NCI-H510A treated with DMSO at 0.1 percent for 48 hours (cell line): ENCODE results near the gene RHBG.

Experiments used
- DNase-seq: peaks from one replicate; lab custom pipeline; 2025; lab: John Stamatoyannopoulos, UW

Gene RHBG

DNA sequence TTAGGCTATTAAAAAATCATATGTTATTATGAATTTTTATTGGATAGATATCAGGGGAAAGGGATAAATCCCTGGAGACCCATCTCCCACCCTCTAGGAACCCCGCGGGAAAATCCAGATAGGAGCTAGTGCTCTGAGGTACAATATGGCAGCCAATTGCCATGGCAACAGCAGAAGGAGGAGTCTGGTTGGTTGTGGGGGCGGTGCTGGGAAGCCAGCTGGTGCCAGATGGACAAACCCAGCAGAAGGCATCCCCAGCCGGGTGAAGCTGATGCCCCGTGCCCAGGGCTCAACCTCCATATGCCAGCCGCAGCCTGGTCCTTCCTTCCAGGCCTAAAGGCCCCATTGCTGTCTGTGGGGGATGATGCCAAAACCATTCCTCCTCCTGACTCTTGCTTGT is 38.3 kb downstream of the RHBG start:
- no peak for DNase-seq

DNA sequence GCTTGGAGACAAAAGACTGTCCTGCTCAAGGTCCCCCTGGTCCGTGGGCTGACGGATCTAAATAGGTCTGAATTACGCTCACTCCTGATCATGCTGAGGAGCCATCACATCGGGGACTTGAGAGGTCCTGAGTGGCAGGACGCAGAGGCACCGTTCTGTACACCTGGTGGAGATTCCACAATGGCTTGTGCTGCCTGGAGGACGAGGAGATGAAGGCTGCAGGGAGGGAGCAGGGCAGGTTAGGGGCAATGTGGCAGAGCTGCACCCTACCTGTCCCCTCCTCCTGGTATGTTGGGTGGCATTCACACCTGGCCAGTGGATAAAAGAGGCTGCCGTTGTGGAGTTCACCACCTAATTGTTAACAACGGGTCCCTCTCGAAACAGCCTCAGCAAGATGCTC is 38.7 kb downstream of the RHBG start:
- no peak for DNase-seq

DNA sequence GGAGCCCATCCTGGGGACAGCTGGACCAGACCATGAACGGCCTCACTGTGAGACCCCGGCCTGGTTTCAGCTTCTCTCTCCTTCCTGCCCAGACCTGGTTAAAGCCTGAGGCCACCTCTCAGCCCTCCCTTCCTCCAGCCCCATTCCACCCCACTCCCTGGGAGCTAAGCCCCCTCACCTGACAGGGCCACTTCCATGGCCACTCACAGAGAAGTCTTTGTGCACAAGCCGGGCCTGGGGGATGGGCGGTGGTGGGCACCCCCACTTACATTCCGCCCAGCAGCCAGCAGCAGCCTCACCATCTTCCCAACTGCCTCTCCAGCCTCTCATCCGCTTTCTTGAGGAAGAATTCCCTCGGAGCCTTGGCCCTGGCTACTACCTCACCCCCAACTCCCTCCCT is 40.4 kb downstream of the RHBG start:
- no peak for DNase-seq

DNA sequence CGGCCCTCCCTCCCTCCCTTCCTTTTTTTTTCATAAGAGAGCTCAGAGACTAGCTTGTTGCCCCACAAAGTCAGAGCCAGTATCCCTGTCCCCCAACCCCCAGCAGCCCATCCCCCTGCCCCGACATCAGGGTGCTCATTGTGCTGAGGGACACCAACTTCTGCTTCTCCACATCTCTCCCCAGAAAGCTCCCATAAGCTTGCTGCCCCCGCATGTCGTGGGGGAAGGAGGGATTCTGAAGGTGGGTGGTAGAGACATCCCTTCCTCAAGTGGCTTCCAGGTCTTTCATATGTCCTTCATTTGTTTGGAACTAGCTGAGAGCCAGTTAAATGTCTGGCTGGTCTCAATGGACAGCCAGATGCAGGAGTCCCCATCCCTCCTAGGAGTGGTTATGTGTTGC is 41.2 kb downstream of the RHBG start:
- no peak for DNase-seq

DNA sequence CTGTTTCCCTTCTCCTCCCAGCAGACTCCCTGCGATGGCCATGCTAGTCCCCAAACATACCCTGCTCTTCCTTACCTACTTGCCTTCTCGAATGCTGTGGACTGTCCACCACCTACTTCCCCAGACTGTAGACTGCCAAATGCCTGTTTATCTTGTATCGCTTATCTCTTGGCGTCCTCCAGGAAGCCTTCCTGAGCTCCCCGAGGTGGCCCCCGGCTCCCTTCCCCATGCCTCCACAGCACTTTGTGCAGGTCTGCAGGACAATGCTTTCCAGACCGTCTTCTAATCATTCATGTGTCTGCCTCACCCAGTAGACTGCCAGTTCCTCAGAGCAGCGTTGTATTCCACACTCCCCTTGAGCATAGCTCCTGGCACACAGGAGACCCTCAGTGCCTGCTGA is 41.7 kb downstream of the RHBG start:
- DNase-seq: no peak

DNA sequence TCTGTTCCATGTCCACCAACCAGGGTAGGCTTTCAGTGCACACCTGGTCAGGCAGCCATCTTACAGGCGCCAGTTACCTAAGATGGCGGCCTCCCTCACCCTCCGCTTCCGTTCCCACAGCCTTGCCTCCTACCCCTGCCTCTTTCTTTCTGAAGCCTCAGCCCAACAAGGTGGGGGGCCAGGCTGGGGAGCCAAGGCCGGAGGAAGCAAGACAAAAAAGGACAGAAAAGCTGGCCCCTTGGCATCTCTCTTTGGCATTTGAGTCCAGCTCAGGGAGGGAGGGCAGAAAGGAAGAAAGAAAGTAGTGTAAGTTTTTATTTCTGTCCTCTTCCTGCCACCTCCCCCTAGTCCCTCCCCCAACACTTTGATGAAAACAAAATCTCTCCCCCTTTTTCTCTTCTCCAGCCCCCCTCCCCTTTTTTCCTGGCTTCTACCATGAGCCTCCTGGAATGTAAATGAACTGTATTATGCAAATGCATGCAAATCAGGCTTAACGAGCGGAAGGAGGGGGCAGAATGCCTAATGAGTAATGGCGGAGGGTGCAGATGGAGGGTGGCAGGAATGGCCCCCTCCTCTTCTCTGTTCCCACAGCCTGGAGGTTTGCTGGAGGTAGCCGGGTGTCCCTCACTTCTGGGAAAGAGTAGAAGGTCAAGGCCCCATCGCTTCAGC is 43.8 kb downstream of the RHBG start:
- DNase-seq: no peak

DNA sequence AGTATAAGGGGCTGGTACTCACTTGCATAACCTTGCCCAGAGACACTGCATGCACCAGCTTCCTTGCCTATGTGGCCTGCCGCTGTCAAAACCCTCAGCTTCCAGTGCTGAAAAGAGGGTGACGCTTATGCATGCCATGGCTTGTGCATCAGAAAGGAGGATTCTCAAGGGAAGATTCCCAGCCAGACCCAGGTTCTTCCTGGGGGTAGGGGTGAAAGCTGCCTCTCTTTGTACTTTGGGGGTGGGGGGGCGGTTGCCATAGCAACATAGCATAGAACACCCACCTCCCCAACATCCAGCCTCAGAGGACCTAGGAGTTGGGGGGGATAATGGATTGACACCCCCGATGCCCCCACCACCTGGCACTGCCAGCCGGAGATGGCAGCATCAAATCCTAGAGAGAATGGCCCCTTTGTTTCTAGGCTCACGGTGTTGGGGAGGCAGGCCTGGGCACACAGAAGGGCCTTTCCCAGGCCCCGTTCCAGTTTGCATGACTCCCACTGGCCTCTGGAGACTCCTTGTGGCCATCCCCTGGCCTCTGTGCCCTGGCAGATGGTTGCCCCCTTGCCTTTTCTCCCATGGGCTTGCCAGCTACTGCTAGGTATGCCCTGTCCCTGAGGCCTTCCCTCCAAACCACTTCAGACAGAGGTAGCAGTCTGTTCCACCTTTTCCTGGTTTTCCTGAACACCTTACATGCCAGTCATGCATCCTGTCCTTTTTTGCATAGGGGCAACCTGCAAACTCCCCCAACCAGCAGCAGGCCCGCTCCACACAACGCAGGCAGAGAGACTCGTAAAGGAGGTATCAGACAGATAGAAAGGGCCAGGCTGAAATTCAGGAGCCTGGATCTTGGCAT is 44.6 kb downstream of the RHBG start:
- no peak for DNase-seq

DNA sequence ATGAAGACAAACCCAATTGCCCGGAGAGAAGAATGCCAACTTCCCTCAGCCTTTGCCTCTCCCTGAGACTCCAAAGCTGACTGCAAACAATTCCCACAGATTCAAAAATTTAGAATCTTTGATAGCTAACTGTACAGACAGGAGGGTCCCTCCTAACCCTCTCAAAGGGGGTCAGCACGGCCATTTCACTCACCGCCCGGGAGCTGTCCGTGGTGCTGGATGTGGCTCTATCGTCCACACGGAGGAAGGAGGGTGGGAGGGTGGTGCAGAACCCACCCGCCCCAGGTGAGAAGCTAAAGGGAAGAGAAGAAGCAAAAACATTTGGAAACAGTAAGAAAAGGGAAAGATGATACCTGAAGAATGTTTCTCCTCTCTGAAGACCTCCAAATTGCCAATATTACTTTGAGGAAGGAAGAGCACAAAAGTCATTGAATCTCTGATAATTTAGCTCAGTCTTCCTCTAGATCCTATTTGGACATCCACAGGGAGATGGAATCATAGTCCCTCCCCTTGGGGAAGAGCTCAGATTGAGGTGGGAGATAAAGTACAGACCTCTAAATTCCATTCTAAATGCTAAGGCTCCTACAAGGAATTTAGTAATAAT is 45.6 kb downstream of the RHBG start:
- DNase-seq: no peak

DNA sequence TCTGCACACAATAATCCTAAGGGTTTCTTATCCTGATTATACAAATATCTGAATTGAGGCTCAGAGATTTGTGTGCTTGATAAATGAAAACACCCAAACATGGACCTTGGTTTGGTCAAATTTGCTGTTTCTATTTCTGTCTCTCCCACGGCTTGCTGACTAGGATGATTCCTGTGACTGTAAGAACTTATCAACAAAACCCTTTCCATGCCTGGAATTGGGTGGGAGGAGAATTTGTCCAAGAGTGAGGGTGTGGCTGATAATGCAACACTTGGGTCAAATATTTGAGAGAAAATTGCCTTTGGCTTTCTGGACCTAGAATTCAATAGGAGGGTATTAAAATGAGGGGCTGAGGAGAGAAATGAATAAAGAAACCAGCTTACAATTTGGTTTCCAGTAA is 48.0 kb downstream of the RHBG start:
- DNase-seq: no peak

DNA sequence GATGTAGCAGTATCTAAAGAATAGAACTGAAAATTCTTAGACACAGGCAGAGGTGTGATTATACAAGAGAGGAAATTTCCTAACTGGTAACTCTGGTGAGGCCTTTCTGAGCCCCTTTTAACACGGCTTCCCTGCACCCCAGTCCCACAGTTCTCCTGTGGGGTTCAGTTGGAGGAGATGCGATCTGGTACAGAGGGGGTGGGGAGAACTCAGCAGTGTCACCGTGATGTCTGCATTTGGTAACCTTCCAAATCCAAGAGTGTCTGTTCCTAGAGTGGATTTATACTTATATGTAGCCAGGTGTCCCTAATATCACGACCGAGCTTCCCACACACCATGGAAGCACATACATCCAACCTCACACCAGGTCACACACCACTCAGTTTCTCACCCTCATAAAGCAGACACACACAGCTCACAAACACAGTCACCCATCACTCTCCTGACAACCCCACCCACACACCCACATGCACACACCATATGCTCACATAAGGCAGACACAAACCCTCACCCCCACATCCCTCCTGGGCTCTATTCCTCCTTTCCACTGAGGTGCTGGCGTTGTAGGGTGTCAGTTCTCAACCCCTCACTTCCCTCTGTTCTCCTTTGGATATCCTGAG is 48.5 kb downstream of the RHBG start:
- no peak for DNase-seq

DNA sequence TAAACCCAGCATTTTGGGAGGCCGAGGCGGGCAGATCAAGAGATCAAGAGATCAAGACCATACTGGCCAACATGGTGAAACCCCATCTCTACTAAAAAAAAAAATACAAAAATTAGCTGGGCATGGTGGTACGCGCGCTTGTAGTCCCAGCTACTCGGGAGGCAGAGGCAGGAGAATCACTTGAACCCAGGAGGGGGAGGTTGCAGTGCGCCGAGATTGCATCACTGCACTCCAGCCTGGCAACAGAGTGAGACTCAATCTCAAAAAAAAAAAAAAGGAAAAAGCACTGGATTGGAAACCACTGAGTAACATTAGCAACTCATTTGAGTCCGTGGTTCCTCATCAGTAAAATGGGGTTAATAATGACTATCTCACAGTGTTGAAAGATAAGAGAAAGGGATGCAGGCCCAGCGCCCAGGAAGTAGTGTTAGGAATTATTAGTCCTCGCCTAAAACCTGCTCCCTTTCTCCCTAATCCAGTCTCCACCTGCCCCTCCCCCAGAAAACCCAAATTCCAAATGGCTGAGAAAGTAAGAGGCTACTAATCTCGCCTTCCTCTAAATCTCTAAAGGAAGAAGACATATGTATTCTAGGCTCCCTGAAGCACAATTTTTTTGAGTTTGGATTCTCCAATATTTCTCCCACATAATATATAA is 49.5 kb downstream of the RHBG start:
- DNase-seq: no peak

DNA sequence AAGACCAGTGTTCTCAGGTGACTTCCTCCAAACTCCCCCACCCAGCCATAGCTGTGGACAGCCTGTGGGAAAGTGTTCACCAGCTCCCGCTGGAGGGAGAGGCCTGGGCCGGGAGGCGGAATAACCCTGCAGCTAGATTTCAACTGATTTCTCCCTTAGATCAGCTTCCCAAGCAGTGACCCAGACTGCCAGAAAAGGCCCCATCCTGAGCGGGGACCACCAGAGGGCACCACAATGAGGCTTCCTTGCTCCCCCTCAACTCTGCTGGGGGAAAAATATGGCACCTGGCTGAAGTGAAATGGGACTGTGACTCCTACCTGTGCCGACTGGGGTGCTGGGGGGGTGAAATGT is 50.8 kb downstream of the RHBG start:
- DNase-seq: no peak

DNA sequence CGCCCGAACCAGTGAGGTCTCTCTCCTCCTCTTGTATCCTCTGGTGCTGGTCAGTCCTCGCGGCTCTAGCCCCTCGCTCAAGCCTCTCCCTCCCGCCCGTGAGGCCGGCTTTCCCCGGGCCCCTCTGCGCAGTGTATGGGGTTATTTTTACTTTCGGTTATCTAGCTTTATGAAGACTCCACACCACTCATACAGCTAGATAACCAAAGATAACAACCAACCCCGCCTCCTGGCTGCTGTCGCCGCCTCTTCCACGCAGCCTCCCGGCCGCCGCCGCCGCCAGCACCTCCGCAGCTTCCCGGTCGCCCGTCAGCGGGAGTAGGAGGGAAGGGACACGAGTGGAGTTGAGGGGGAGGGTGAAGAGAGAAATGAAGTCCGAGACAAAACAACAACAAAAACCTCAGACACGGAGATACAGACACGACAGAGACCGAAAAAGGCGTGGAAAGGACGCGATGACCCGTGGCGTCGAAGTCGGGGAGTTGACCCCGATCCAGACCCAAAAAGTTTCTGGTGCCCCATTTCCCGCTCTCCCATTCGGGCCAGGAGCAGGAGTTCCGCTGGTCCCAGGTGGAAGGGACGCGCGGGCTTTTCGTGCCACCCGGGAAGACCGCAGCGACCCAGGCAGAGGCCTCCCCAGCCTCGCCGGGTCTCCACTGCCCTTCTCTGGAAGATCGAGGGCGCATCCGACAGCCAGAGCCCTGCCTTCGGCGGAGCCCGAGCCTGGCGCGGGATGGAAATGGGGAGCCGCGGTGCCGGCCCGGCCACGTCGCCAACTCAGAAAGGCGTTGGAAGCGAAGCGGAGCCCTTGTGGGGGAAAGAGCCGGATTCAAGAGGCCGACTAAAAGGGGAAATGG is 51.4 kb downstream of the RHBG start:
- DNase-seq: peak; percentile 31

DNA sequence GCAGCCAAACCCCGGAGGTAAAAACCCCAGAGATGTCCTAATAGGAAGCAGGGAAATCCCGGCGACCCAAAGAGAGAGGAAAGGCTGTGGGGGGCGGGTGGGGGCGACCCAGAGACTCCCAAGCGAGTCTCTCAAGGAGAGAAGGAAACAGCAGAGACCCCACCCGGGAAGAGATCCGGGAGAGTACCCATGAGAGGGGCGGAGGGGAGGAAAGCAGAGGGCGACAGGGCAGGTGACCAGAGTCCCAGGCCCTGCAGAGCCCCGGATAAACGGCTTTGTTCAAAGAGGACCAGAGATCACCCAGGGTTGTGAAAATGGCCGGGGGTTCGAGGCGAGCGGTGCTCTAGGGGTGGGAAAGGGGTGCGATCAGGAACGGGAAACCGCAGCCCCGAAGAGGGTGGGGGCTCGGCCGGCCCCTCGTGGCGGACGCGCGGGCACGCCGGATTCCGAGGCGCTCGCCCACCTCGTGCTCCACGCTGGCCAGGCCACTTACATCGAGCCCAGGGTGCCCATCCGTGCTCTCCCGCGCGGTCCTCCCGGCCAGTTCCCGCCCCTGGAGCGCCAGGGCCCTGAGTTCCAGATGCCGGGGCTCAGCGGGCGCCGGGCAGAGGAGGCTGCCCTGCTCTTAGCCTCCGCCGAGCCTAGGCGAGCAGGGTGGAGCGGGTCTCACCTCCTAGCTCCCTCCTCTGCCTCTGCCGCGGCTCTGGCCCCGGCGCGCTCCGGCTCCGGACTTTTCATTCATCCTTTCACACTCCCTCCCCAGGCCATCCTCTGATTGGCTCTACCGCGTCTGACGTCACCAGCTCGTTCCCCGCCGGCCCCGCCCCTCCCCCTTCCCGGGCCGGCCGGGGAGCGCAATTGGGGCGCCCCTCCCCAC is 52.3 kb downstream of the RHBG start:
- peak; percentile 97 for DNase-seq

DNA sequence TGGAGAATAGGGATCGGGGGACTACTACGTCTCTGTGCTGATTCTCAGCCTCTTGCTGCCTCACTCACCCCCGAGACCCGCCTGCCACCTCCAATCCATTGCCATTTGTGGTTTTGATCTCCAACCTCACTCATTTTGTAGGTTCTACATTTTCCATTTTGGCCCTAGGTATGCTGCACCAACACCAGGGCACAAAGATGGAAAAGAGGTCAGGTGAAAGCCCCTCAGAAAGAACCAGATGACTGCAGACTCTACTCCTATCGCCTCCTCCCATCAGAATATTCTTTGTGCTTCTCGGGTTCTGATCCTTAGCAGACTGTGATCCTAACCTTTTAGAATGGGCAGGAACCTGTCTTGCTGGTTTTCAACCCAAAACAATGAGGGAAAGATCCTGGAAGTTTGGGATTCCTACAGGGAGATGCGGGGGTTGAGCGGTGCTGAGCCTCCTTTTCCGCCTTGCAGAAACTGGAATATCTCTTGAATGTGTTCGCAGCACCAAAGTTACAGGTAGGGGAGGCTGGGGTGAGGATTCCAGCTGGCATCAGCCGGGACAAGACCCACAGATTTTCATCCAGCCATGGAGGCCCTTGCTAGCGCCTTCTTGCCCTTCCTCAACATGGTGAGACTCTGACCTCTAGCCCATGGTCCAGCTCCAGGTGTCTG is 53.1 kb downstream of the RHBG start:
- DNase-seq: no peak

DNA sequence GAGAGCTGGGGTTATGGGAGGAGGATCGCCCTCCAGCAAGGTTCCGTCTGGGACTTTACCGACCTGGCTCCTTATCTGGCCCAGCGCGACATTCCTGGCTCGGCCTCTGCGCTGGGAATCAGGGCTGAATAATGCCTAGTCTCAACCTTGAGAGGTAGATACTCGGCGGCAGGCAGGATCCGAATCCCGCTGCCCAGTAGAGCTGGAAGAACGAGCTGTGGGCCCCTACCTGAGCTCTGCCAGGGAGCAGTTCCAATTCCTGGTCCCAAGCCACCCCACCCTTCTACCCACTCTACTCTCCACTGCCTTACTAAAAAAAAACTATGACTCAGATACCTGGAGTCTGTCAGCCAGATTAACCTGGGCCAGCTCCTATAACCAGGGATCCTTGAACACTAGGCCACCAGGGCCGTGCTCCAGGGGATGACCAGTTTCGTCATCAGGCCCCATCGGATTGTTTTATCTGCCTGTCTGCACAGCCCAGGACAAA is 53.6 kb downstream of the RHBG start:
- no peak for DNase-seq

DNA sequence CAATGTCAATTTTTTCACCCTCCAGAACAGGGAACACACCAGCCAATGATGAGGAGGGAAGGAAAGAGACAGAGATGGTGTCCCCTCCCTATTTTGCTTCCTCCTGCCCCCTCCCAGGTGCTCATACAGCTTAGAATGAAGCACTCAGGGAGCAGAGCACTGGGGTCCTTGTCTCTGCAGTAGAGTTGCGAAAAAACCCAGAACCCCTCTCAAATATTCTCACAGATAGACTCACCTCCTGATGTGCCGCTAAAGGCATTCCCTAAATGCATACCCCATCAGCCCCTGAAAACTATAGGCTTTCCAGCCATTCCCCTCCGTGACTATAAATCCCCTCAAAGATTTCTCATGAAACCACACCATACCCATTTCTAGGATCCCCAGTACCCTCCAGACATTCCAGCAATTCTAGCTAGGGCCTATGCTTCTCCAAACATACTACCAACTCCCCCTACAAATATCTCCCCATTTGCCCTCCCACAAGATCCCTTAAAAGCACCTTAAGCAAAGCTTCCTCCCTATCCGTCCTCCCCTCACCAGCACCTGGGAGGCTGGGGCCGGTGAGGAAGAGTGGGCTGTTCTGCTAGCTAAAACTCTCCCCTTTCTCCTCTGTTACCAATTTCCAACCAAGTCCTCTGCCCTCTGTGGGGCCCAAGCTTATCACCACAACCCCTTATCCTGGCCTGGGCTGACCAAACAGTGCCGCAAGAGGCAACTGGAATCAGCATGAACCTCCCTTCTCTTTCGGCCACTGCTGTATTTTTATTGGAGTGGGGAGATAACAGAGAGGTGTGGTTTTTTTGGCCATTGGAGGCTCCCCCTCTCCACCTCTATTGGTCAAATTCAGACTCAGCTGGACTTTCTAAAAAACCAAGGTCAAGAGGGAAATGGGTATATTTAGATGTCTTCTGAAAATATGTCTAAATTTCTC is 54.7 kb downstream of the RHBG start:
- no peak for DNase-seq

DNA sequence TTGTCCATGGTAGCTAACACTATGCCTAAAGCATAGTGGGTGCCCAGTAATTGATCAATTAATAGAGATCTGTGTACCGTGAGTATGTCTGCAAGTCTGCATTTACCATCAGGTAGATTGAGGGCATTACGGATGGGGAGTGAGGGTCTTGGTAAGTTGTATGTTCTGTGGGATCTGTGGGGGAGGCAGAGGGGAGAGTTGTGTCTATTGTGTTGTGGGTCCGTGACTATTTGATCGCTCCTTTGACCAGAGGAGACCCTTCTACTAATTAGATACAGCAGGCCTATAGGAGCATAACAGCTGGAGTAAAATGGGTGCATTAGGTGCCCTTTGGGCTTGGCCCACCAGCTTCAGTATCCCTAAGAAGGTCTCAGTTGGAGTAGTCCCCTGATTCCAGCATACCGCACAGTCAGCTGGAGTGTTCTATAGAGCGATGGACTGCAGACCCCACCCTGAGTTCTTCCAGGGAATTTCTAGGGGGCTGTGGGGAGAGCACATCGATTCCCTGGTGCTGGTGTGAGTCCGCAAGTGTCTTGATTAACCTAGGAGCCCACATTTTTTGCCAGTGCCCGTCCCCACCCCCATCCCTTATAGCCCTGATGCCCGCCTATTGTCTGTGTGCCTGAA is 55.9 kb downstream of the RHBG start:
- DNase-seq: no peak
